IPS-20b (cell line): ENCODE results near the gene LGALS4.
A peak's percentile ranks its signal among the peaks of the same experiment; 100 is the strongest.
"Not testable (repeated sequence)": the region's sequence is repeated elsewhere in the genome, so short reads cannot be mapped to it uniquely, and the experiment has no call there.

ENCODE experiments used
- H3K27ac ChIP-seq: one replicate; pipeline ENCODE4 v1.5.1; 2013; ENCODE audit warnings: low read length
- H3K27me3 ChIP-seq: 2 replicates; pipeline ENCODE4 v1.6.1; 2013; ENCODE audit warnings: mild to moderate bottlenecking, low read length, inconsistent platforms; ENCODE audit not compliant: insufficient read depth
- H3K36me3 ChIP-seq: 2 replicates; pipeline ENCODE4 v1.6.1; 2013; ENCODE audit warnings: low read depth, mild to moderate bottlenecking, inconsistent platforms, low read length, moderate library complexity; ENCODE audit not compliant: insufficient read depth
- H3K4me1 ChIP-seq: 2 replicates; pipeline ENCODE4 v1.6.1; 2013; ENCODE audit warnings: mild to moderate bottlenecking, control low read depth, inconsistent platforms, low read length, moderate library complexity; ENCODE audit not compliant: insufficient read depth
- H3K4me3 ChIP-seq: 2 replicates; pipeline ENCODE4 v1.5.1; 2013; ENCODE audit warnings: mild to moderate bottlenecking, low read length, inconsistent platforms
- H3K9ac ChIP-seq: 2 replicates; pipeline ENCODE4 v1.6.1; 2013; ENCODE audit warnings: low read depth, mild to moderate bottlenecking, inconsistent platforms, low read length, moderate library complexity
- H3K9me3 ChIP-seq: 2 replicates; pipeline ENCODE4 v1.6.1; 2013; ENCODE audit warnings: mild to moderate bottlenecking, low read depth, low read length, inconsistent platforms; ENCODE audit not compliant: insufficient read depth

Gene LGALS4

DNA sequence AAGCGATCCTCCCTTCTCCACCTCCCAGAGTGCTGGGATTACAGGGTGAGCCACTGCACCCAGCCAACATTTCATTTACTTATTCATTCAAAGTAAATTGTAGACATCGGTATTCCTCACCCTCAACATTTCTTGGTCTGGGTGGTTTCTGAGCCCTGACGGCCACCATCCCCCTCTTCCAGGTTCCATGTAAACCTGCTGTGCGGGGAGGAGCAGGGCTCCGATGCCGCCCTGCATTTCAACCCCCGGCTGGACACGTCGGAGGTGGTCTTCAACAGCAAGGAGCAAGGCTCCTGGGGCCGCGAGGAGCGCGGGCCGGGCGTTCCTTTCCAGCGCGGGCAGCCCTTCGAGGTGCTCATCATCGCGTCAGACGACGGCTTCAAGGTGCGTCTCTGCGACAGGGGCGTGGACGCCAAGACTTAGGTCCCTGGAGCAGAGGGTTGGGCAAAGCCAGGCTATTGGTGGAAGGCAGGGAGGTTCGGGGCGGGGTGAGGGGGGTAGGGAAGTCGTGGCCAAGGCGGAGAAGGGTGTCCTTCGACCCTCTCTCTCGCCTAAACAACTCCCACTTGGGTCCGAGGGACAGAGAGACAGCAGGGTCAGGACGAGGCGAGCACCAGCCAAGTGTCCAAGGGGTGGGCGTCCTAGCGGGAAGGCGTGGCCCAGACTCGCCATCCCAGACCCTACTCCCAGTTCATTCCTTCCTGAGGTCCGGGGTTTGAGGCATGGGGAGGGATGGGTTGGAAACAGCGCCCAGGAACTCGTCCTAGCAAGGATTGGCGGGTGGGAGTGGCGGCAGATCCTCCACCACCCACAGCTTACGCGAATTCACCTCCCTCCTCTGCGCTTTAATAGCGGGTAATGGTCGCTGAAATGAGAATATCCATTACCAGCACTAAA lies 22.0 kb downstream of the LGALS4 start:
- H3K9ac ChIP-seq, H3K4me1 ChIP-seq, H3K36me3 ChIP-seq, H3K9me3 ChIP-seq, H3K27ac ChIP-seq: not testable (repeated sequence)
- peak overlapping the region; percentile 42; the same call in 1 of the 2 replicates for H3K4me3 ChIP-seq
- peaks cover 12% of the 10 kb centered on the region; the same call in 1 of the 2 replicates for H3K27me3 ChIP-seq

DNA sequence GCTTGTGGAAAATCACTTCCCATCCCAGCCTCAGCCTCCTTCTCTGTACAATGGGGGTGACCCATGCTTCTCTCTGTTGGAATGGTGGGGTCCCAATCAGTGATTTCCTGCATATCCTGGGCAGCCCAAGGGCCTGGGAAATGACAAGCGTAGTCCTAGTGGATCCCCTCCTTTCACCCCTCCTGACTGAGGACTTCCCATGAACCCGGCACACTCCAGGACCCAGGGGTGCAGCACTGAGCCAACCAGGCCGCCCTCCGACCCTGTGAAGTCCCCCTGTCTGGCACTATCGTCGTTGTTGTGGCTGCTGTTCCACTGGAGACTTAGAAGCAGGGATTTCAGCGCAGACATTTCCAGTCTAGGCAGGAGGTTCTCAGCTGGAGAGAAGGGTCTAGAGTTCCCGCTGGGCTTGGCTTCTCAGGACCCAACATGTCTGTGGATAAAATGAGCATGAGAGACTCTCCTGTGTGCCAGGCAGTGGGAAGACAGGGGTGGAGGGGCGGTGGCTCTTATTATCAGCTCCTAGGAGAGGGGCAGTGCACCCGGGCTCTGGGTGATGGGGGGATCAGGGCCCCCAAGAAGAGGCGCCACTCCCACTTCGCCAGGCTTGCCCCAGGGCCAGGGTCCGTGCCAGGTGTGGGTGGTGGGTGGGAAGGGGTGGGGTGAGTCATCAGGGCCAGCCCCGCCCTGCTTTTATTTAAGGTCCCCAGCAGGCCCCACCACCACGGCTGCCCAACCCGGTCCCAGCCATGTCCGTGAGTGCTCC lies 24.1 kb downstream of the LGALS4 start, which contains the start of gene LGALS7B:
LGALS7B (plus strand) TSS at position 723 of the 766 bp plus-strand sequence; CDS start at position 750, 27 bp downstream.
- no peak within 1 kb of the TSS for H3K4me3 ChIP-seq

DNA sequence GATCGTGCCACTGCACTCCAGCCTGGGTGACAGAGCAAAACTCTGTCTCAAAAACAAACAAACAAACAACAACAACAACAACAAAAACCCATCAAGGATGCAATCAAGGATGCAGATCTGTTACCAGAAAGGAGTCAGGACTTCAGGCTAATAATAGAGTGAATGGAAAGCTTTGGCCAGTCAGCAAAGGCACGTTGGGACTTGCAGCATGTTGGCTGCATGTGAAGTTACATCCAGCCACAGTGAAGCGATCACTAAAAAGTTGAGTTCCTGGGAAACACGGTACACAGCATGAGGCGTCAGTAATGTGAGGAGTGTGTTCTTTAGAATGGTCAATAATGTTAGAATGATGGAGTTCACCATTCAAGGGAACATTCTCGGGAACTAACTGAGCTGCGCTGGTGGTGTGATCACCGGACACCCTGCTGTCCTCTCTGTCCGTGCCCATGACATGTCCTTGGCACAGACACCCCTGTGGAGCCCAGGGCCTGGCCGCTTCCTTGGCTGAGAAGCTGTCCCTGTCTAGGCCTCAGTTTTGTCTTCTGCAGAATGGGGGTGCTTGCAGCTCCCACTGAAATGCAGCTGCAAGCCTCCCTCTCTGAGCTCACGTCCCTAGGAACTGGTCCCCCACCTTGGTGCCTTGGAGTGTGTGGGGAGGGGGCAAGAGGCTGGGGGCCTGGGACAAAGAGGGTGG lies 26.0 kb downstream of the LGALS4 start:
- H3K36me3 ChIP-seq: no peaks in the 10 kb centered on the region
- H3K9me3 ChIP-seq: no peaks in the 10 kb centered on the region
- no peaks in the 10 kb centered on the region; the same call in 1 of the 2 replicates for H3K27me3 ChIP-seq
- H3K27ac ChIP-seq: no peak overlapping the region
- H3K4me1 ChIP-seq: no peaks in the 10 kb centered on the region
- H3K4me3 ChIP-seq: no peak overlapping the region
- H3K9ac ChIP-seq: no peak overlapping the region

More for the DNA sequence above, 24.1 kb downstream of the LGALS4 start, which contains the start of gene LGALS7B:
- Histone ChIP-seq H3K9me3 (no peaks in the 10 kb centered on the region), H3K27ac (no peak within 1 kb of the TSS), H3K36me3 (no peaks in the 10 kb centered on the region), H3K4me1 (no peaks in the 10 kb centered on the region), H3K9ac (no peak within 1 kb of the TSS), H3K27me3 (peaks cover 12% of the 10 kb centered on the region; the same call in 1 of the 2 replicates)

DNA sequence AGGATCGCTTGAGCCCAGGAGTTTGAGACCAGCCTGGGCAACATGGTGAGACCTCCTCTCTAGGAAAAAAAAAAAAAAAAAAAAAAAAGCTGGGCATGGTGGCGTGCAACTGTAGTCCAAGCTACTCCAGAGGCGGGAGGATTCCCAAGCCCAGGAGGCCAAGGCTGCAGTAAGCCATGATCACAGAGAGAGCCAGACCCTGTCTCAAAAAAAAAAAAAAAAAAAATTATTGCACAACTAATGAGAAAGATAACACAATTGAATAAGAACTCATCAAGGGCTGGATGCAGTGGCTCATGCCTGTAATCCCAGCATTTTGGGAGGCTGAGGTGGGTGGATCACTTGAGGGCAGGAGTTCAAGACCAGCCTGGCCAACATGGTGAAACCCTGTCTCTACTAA lies 26.7 kb downstream of the LGALS4 start:
- H3K9ac ChIP-seq, H3K36me3 ChIP-seq, H3K27me3 ChIP-seq, H3K4me3 ChIP-seq, H3K4me1 ChIP-seq, H3K27ac ChIP-seq, H3K9me3 ChIP-seq: not testable (repeated sequence)

DNA sequence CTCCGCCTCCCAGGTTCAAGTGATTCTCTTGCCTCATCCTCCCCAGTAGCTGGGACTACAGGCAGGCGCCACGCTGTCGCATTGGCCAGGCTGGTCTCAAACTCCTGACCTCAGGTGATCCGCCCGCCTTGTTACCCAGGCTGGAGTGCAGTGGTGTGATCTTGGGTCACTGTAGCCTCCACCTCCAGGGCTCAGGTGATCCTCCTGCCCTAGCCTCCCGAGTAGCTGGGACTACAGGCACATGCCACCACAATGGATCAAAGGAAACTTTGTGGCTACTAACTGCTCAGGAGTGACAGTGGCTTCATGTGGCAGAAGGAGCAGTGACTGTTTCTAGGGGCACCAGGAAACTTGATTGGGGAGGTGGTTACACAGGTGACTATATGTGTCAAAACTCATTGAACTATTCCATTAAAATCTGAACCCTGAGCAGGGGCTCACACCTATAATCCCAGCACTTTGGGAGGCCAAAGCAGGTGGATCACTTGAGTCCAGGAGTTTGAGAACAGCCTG lies 27.5 kb downstream of the LGALS4 start:
- H3K9ac ChIP-seq: no peak overlapping the region
- H3K4me3 ChIP-seq: no peak overlapping the region
- H3K9me3 ChIP-seq: no peaks in the 10 kb centered on the region
- no peaks in the 10 kb centered on the region; the same call in 1 of the 2 replicates for H3K27me3 ChIP-seq
- no peaks in the 10 kb centered on the region for H3K36me3 ChIP-seq
- H3K27ac ChIP-seq: no peak overlapping the region
- H3K4me1 ChIP-seq: no peaks in the 10 kb centered on the region

DNA sequence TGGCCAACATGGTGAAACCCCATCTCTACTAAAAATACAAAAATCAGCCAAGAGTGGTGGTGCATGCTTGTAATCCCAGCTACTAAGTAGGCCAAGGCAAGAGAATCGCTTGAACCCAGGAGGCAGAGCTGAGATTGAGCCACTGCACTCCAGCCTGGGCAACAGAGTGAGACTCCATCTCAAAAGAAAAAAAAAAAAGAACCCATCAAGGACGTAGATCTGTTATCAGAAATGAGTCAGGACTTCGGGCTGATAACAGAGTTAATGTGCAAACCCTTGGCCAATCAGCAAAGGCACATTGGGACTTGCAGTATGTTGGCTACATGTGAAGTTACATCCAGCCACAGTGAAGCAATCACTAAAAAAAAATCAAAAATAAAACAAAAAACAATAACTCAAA lies 28.5 kb downstream of the LGALS4 start:
- Histone ChIP-seq H3K27ac (no peak overlapping the region), H3K36me3 (no peaks in the 10 kb centered on the region), H3K4me3 (no peak overlapping the region), H3K9me3 (no peaks in the 10 kb centered on the region), H3K9ac (no peak overlapping the region), H3K27me3 (no peaks in the 10 kb centered on the region), H3K4me1 (no peaks in the 10 kb centered on the region)

DNA sequence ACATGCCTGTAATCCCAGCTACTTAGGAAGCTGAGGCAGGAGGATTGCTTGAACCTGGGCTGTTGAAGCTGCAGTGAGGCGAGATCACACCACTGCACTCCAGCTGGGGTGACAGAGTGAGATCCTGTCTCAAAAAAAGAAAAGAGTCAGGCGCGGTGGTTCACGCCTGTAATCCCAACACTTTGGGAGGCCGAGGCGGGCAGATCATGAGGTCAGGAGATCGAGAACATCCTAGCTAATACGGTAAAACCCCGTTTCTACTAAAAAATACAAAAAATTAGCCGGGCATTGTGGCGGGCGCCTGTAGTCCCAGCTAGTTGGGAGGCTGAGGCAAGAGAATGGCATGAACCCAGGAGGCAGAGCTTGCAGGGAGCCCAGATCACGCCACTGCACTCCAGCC lies 30.5 kb downstream of the LGALS4 start:
- not testable (repeated sequence) for H3K9me3 ChIP-seq, H3K4me1 ChIP-seq, H3K4me3 ChIP-seq, H3K27ac ChIP-seq, H3K27me3 ChIP-seq, H3K9ac ChIP-seq, H3K36me3 ChIP-seq

DNA sequence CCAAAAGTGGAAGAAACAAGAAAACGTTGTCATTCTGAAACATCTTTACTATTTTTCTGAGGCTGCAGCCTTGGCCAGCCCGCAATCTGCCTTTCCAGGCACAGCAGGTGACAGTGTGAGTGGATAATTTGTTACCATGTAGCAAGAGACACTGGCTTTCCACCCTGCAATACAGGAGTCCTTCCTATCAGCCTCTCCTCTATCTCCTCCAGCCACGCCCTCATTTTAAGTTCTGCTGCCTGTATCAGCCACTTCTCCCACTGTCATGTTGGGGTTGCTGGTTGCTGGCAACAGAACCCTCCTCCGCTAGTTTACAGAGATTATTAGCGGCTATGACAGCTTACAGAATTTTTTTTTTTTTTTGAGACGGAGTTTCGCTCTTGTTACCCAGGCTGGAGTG lies 31.7 kb downstream of the LGALS4 start:
- H3K9me3 ChIP-seq: no peaks in the 10 kb centered on the region
- no peak overlapping the region for H3K4me3 ChIP-seq
- H3K36me3 ChIP-seq: no peaks in the 10 kb centered on the region
- H3K27ac ChIP-seq: no peak overlapping the region
- no peaks in the 10 kb centered on the region for H3K27me3 ChIP-seq
- no peak overlapping the region for H3K9ac ChIP-seq
- no peaks in the 10 kb centered on the region for H3K4me1 ChIP-seq

DNA sequence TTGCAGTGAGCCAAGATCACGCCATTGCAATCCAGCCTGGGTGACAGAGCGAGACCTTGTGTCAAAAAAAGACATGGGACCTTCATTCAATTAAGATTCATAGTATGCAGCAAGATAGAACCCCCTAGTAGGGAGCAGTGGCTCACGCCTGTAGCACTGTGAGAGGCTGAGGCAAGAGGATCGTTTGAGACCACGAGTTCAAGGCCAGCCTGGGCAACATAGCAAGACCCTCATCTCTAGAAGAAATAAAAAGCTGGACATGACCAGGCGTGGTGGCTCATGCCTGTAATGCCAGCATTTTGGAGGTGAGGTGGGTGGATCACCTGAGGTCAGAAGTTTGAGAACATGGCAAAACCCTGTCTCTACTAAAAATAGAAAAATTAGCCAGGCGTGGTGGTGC lies 32.3 kb downstream of the LGALS4 start:
- no peaks in the 10 kb centered on the region for H3K36me3 ChIP-seq
- no peaks in the 10 kb centered on the region for H3K27me3 ChIP-seq
- H3K9ac ChIP-seq: no peak overlapping the region
- no peak overlapping the region for H3K27ac ChIP-seq
- no peaks in the 10 kb centered on the region for H3K4me1 ChIP-seq
- no peak overlapping the region for H3K4me3 ChIP-seq
- no peaks in the 10 kb centered on the region for H3K9me3 ChIP-seq

DNA sequence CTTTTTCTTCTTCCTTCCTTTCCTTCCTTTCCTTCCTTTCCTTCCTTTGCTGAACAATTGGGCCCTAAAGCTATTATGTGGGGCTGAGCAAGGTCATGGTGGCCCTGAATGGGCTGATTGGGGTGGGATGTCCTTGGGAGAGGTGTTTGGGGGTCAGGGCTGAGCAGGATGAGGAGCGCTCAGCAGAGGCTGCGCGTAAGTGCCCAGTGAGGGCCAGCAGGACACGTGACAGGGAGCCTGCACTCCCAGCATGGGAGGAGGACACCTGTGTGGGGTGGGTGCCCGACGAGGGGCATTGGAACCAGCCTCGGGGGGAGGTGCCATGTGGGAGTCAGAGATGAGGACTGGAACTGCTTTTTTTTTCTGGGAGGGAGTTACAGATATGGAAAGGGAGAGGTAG lies 34.0 kb downstream of the LGALS4 start:
- Histone ChIP-seq H3K27ac (no peak overlapping the region), H3K4me1 (no peaks in the 10 kb centered on the region), H3K9me3 (no peaks in the 10 kb centered on the region), H3K9ac (no peak overlapping the region), H3K36me3 (no peaks in the 10 kb centered on the region), H3K4me3 (no peak overlapping the region), H3K27me3 (no peaks in the 10 kb centered on the region)

DNA sequence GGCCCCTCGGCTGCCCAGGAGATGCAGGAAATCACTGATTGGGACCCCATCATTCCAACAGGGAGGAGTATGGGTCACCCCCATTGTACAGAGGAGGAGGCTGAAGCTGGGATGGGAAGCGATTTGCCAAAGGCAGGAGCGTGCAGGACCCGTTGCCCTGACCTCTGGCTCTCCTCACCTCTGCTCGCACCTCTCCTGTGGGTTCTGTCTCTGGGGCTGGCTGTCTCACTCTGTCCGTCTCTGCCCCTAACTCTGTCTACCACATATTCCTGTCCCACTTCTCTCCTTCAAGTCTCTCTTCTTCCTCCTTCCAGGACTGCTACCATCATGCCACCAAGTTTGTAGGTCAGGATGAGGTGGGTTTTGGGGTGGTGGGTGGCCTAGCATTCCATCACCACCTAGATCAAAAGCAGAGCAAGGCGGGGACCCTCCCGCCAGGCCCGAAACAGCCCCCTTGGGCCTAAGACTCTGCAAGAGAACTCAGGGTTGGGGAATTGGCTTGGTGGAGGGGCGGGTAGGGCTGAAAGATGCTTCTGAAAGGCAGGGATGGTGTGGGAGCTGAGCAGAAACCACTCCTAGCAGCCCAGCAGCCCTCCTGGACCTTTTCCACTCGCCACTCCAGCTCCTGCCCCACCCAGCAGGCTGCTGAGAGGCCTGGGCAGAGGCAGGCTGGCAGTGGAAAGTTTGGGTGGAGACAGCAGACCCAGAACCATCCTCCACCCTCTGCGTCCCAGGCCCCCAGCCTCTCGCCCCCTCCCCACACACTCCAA lies 38.4 kb downstream of the LGALS4 start:
- no peak overlapping the region for H3K9ac ChIP-seq
- H3K36me3 ChIP-seq: no peaks in the 10 kb centered on the region
- H3K4me1 ChIP-seq: no peaks in the 10 kb centered on the region
- H3K9me3 ChIP-seq: no peaks in the 10 kb centered on the region
- H3K27ac ChIP-seq: no peak overlapping the region
- H3K27me3 ChIP-seq: peaks cover 5% of the 10 kb centered on the region; the same call in 1 of the 2 replicates
- H3K4me3 ChIP-seq: no peak overlapping the region
